Measurements from ENCODE around the gene GSK3A. TPM values are rescaled to one million over a fixed set of nuclear protein-coding genes. Genes with fewer than 3 reads are reported as not detected.

GSK3A gene
- total and polyA plus RNA-seq, 9 of the 15 experiments (the other 6 are each of a cell fraction or from before 2014, with no cell fraction given), result 0.62 to 90.7 (median 33.3) TPM

- TF ChIP-seq ZNF609 (CRISPR knock-in tag; IDR thresholded peaks at IDR 0.05; ENCODE audit: borderline replicate concordance), result no peak
- peak; percentile 93 for TF ChIP-seq CTCFL (IDR thresholded peaks at IDR 0.05; ENCODE audit: borderline replicate concordance, insufficient read depth, low read depth, low read length, poor library complexity, severe bottlenecking)
- no peak for TF ChIP-seq CGGBP1 (CRISPR knock-in tag; IDR thresholded peaks at IDR 0.05)
- TF ChIP-seq ZBTB7A (IDR thresholded peaks at IDR 0.05; ENCODE audit: borderline replicate concordance, control insufficient read depth, low read depth, low read length), result peak; percentile 47; the same call in 1 of the 2 replicates
- 0 out of 2 replicates have a peak, but pooled peaks have one; percentile 19 for TF ChIP-seq FOXP4 (CRISPR knock-in tag; IDR thresholded peaks at IDR 0.05; ENCODE audit: borderline replicate concordance)
- TF ChIP-seq ETV6 (IDR thresholded peaks at IDR 0.05; ENCODE audit: borderline replicate concordance in 1 of 2, low read depth in 2 of 2, low read length in 1 of 2), result no peak; a peak in 1 of 4 replicates
- no peak for TF ChIP-seq ETV6 (CRISPR knock-in tag; IDR thresholded peaks at IDR 0.05; ENCODE audit: borderline replicate concordance)
- TF ChIP-seq ZNF263 (CRISPR knock-in tag; IDR thresholded peaks at IDR 0.05; ENCODE audit: borderline replicate concordance), result peak; percentile 3; the same call in 1 of the 2 replicates
- TF ChIP-seq ZNF695 (CRISPR knock-in tag; IDR thresholded peaks at IDR 0.05), result no peak
- no peak for TF ChIP-seq KDM5B (IDR thresholded peaks at IDR 0.05; ENCODE audit: insufficient replicate concordance, low read depth, low read length)
- TF ChIP-seq KHSRP (IDR thresholded peaks at IDR 0.05), result no peak
- TF ChIP-seq CREB3L1 (IDR thresholded peaks at IDR 0.05; ENCODE audit: borderline replicate concordance, low read depth), result no peak
- TF ChIP-seq EGR1 (conservative IDR thresholded peaks at IDR 0.05), result no peak
- peak; percentile 57 for TF ChIP-seq MYC (IDR thresholded peaks at IDR 0.05; ENCODE audit: low read depth, low read length)
- TF ChIP-seq MYC (CRISPR knock-in tag; IDR thresholded peaks at IDR 0.05; ENCODE audit: borderline replicate concordance, low read depth), result no peak; the same call in 1 of the 2 replicates
Measured at GRCh38 chr19:42229301-42229854, 13.0 kb downstream of the GSK3A start (continued).
